HG03108 (cell line): ENCODE results near the gene RTF1.

ENCODE experiments used
- ATAC-seq: cut with Tn5 transposase; IDR thresholded peaks from one replicate; pipeline ENCODE4 v1.9.1; 2021; ENCODE audit warnings: moderate library complexity; ENCODE audit not compliant: unreplicated experiment

RTF1 gene

DNA sequence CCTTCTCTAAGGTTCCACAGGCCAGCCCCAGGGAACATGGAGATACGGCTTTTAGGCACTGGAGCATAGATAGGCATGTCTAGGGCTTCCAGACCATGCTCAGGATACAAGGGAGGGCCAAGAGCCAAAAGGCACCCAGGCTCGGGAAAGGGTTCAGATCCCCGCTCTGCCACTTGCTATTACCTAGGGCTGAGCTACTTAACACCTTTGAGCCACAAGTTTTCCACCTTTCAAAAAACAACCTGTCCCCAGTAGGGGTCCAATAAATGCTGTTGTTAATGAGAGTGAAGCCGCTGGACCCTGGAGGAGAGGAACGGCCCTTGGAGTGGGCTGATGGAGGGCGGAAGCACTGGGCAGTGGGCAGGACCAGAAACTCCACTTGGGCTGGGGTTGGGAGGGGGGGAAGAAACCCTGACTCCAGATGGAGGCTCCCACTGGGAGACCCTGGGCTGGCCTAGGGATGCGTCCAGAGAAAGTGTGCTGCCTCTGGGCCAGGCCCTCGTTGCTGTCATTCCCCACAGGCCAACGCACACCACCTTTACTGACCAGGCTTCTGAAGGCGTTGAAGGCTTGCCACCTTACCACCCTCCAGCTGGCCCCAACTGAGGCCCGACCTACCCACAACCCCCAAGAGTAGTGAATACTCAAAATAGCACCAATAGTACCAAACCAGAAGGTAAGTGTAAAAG lies 68.2 kb downstream of the RTF1 start:
- no peak for ATAC-seq

- no peak for ATAC-seq
Measured at GRCh38 chr15:41486286-41486685, 69.4 kb downstream of the RTF1 start.

- no peak for ATAC-seq
Measured at GRCh38 chr15:41487381-41487780, 70.5 kb downstream of the RTF1 start.

GRCh38 chr15:41487802-41488201 lies 70.9 kb downstream of the RTF1 start:
- no peak for ATAC-seq

DNA sequence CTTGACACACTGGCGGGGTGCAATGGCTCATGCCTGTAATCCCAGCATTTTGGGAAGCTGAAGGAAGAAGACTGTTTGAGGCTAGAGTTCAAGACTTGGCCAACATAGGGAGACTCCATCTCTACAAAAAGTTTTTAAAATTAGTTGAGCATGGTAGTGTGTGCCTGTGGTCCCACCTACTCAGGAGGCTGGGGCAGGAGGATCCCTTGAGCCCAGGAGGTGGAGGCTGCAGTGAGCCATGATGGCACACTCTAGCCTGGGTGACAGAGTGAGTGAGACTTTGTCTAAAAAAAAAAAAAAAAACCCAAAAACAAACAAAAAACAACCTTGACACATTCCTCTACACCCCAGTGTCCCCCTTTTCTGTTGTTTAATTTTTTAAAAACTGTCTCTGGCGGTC lies 72.7 kb downstream of the RTF1 start:
- ATAC-seq = no peak

DNA sequence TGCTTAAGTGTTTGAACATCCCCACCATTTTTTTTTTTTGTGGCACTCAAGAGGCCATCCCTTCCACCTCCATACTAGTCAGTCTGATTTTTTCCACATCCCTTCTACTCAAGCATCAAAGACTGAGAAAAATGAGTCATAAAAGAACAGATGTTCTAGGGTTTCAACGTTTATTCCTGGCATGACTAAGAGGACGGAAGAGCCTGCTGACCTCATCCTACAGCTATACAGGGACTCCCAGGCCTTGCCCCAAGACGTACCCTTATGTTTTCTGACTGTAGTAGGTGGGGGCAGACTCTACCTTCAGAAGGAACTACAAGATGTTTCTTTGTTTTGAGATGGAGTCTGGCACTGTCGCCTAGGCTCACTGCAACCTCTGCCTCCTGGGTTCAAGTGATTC lies 73.5 kb downstream of the RTF1 start:
- ATAC-seq = no peak

GRCh38 chr15:41491889-41492288 lies 75.0 kb downstream of the RTF1 start:
- ATAC-seq = no peak

DNA sequence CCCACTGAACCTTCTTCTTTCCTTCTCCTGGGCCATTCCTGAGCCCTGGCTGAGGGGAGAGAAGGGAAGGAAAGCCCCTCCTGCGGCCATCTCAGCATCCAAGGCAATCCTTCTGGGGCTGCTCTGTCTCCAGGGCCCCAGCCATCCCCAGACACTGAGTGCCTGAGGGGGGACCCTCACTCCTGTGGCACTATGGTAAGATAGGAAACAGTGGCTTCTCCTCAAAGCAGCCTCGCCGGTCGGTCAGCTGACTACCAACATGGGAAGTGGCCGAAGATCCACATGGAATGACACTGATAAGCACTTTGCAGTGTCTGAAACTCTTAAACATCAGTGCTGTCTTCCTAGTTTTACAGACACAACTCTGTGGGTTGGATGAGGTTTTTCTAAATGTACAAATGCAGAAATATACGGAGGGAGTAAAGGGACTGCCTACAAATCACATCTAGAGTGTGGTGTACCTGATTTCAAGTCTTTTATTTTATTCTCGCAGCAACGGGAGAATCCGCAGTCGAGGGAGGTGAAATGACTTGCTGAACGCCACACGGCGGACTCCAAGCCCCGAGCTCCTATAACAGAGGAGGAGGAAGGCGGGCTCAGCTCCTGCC lies 75.8 kb downstream of the RTF1 start:
- no peak for ATAC-seq

GRCh38 chr15:41493205-41493901 lies 76.5 kb downstream of the RTF1 start, which contains the start of gene ITPKA:
Gene ITPKA, plus strand, starts transcription at chr15:41493874. Its CDS starts 54 bp downstream, at chr15:41493928.
- ATAC-seq = peak; percentile 57

DNA sequence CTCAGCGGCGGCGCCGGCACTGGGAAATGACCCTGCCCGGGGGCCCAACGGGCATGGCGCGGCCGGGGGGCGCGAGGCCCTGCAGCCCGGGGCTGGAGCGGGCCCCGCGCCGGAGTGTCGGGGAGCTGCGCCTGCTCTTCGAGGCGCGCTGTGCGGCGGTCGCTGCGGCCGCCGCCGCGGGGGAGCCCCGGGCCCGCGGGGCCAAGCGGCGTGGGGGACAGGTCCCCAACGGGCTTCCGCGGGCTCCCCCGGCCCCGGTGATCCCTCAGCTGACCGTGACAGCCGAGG lies 77.0 kb downstream of the RTF1 start:
- peak; percentile 24 for ATAC-seq

DNA sequence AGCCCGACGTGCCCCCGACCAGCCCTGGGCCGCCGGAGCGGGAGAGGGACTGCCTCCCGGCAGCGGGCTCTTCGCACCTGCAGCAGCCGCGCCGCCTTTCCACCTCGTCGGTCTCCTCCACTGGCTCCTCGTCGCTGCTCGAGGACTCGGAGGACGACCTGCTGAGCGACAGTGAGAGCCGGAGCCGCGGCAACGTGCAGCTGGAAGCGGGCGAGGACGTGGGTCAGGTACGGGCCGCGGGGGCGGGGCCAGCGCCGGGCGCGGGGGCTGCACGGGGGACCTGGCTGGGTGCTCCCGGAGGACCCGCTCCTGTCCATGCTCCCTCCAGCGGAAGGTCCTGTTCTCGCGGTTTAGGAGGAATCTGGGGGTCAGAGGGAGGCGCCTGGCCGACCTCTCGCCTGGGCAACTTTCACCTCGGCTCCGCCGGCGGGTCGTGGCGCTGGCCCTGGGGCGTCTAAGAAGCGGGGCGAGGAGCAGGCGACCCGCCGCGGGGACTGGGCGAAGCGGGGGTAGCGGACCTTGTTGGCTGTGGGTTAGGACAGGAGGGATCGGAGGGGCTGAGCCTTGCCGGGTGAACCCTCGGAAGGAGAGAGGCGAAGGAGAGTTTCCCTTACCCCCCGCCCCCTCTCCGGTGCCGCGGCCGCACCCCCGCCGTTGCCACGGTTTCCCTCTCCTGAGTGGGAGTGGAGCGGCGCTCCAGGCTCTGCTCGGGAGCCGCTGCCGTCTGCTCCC lies 77.5 kb downstream of the RTF1 start:
- ATAC-seq = peak; percentile 7

DNA sequence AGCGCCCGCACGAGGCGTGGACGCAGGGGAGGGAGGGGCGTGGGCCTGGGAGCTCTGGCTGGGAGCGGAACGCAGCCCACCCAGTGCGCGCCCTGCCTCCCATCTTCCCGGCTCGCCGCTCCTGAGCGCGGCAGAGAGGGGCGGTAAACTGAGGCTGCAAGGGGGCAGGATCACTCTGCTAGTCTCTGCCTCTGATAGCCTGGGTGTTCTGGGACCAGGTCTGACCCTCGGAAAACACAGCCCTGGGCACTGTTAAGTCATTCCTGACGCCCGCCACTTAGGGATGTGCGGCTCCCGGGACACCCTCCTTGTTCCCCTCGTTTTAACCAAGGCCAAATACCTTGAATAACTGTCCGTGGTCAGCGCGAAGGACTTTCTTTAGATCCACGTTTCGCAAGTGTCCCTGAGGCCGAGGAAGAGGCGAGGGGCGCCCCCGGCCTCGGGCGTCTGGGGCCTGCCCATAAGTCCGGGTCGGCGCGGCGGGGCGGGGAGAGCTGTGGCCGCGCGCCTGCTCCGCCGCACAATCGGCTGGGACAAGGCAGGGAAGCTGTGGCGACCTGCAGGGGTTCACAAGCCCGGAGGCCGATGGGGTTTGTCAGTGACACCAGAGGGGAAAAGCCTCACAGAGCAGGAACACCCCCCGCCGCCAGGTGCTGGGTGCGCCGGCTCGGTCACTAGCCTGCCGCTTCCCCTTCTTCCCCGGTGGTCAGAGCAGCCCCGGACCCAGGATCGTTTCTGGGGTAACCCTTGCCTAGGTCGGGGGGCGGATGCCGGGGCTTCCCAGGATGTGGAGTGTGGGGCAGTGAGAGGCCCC lies 78.2 kb downstream of the RTF1 start:
- no peak for ATAC-seq

DNA sequence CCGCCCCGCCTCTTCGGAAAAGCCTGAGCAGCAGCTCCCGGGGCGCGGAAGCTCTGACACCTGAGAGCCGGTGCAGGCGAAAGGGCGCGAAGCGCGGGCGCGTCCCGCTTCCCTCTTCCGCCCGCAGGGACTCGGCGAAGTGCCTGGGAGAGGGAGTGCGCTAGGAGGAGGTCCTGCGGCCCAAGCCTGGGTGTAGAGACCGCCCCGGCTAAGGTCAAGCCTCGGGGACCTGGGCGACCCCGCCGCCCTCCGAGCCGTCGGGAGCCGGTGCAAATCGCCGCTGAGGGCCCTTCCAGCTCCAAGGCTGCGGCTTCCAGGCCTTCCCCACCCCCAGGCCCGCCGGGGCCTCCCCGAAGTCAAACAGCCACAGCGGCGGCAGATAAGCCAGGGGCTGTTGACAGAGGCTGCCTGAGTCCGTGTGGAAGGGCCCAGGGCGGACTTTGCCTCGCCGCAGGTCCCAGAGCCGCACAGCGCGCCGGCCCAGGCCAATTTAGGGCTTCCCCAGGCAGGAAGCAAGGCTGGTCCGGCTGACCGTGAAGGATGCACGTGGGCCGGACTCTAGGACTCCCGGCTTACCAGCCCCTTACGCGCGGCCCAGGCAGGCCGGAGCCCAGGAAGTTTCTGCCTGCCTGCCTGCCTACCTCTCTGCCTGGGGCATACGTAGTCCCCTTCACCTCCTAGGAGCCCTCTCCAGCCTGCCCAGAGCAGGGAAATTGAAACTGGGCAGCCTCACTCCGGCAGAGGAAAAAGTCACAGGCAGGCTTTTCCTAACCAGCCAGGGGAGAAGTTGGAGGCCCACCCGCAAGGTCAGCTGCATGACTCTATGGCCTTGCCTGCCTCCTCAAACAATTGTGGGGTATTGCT lies 79.1 kb downstream of the RTF1 start:
- ATAC-seq = no peak

DNA sequence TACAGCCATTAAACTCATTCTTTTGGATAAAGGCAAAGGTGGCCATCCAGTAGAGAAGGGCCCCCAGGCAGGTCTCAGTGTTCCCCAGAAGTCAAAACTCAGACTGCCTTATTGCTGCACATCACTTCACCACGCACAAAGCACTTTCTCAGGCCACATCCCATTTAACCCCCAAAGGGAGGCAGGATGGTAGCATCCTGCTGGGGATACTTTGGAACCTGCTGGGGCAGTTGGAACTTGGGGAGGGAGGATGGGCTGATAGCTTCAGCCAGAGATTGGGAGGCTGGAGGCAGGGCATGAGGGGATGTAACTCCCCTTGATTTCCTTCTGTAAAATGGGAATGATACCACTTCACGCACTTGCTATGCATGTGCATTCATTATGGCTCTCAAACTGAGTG lies 81.8 kb downstream of the RTF1 start:
- ATAC-seq = no peak

DNA sequence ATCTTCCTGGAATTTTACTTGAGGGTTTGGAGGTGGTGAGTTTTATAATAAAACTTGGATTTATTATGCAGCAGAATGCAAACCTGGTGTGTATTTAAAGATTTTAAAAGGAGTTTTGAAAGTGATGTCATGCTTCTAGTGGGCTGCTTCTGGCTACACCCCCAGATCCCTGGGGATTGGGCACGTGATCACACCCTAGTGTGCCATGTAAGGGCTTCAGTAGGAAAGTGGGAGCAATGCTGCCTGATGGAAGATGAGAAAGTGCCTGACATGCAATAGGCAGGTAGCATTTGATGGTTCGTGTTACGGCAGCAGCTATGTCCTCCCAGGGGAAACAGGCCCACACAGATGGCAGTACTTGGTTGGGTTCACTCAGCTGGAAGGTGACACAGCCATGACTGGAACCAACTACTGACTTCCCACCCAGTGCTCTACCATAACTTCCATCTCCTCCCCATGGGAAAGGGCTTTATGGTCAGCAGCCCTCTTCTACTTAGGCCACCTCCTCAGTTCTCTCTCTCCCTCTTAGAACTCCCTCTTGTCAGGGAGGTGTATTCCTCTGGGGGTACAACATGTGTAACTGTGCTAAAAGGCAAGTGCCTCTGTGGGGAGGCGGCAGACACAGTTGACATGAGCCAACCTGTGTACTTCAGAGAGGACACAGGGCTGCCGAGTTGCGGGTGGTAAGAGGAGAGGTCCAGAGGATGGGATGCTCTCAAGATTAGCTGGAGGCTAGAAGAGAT lies 82.4 kb downstream of the RTF1 start:
- ATAC-seq = no peak

- ATAC-seq = no peak
Measured at GRCh38 chr15:41501191-41501917, 84.5 kb downstream of the RTF1 start.

- no peak for ATAC-seq
Measured at GRCh38 chr15:41501931-41502794, 85.3 kb downstream of the RTF1 start.
